Mammary epithelial cell (primary cell): ENCODE data around the gene CNTNAP2.

Experiments used
- CTCF ChIP-seq, 2 donors: IDR thresholded peaks in 1 of 2; conservative IDR thresholded peaks in 1 of 2; 2 replicates each; pipeline ENCODE4 v1.5.1; 2011 to 2012; ENCODE audit warnings: inconsistent platforms in 2 of 2, low read length in 2 of 2, mild to moderate bottlenecking in 2 of 2, control low read depth in 1 of 2, low read depth in 1 of 2; ENCODE audit not compliant: insufficient read depth in 1 of 2; ENCODE audit errors: extremely low read depth in 1 of 2
- EZH2 ChIP-seq: IDR thresholded peaks from 2 replicates; pipeline ENCODE4 v1.6.1; 2012; ENCODE audit warnings: low read length, inconsistent platforms, borderline replicate concordance

DNA sequence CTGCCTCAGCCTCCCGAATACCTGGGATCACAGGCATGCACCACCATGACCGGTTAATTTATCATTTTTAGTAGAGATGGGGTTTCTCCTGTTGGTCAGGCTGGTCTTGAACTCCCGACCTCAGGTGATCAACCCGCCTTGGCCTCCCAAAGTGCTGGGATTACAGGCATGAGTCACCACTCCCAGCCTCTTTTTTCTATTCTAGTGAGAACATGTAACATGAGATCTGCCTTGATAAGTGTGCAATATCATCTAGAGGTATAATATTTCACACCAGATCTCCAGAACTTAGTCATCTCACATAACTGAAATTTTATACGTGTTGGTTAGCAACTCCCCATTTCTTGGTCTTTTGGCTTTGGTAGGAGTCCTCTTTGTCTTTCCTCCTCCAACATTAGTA, 656.9 kb downstream of the CNTNAP2 start:
- TF ChIP-seq CTCF (conservative IDR thresholded peaks at IDR 0.05 in 1 of 2, IDR thresholded peaks at IDR 0.05 in 1 of 2; ENCODE audit: extremely low read depth in 1 of 2, insufficient read depth in 1 of 2, low read depth in 1 of 2, low read length in 2 of 2) (no peak), EZH2 (no peak)
